T47D (cell line): ENCODE measurements around the gene HSPB8.

Experiments
- DNase-seq, 2 experiments: peaks; one replicate each; pipeline versions ENCODE4 v3.0.0 to v3.0.0-alpha.2; 2011 to 2012; ENCODE audit warnings: low read depth in 1 of 2, low spot score in 1 of 2
- JUND ChIP-seq: IDR thresholded peaks from 2 replicates; pipeline ENCODE4 v1.6.1; 2012; ENCODE audit warnings: low read depth
- in situ Hi-C: cut with HindIII; loops from 2 replicates; pipeline ENCODE4 v1.10.0; 2016; ENCODE audit warnings: low sequenced_read_pairs, low pct_unique_long_range_greater_than_20kb

Gene HSPB8

GRCh38 chr12:119229837-119230236 lies 51.1 kb downstream of the HSPB8 start:
- in situ Hi-C loops, result no loop called here
- peak; percentile 62 to 86 for DNase-seq
- TF ChIP-seq JUND, result no peak

GRCh38 chr12:119230807-119231206 lies 52.1 kb downstream of the HSPB8 start:
- DNase-seq, result no peak
- TF ChIP-seq JUND, result no peak
- in situ Hi-C loops, result no loop called here

GRCh38 chr12:119231774-119232173 lies 53.0 kb downstream of the HSPB8 start:
- DNase-seq, result no peak
- no peak for TF ChIP-seq JUND
- in situ Hi-C loops, result no loop called here

- no peak for TF ChIP-seq JUND
- in situ Hi-C loops, result no loop called here
- no peak for DNase-seq
Measured at GRCh38 chr12:119235197-119235751, 56.5 kb downstream of the HSPB8 start.

GRCh38 chr12:119236372-119236771 lies 57.6 kb downstream of the HSPB8 start:
- DNase-seq, result no peak
- no peak for TF ChIP-seq JUND
- in situ Hi-C loops, result no loop called here

GRCh38 chr12:119239040-119239439 lies 60.3 kb downstream of the HSPB8 start:
- no peak for TF ChIP-seq JUND
- in situ Hi-C loops, result no loop called here
- no peak for DNase-seq

- in situ Hi-C loops, result no loop called here
- no peak for TF ChIP-seq JUND
- DNase-seq, result no peak
Measured at GRCh38 chr12:119241049-119241448, 62.3 kb downstream of the HSPB8 start.

GRCh38 chr12:119241580-119242169 lies 62.9 kb downstream of the HSPB8 start:
- DNase-seq, result no peak
- in situ Hi-C loops, result no loop called here
- no peak for TF ChIP-seq JUND
